K562 treated with DMSO at 1 percent for 4 hours (cell line): ENCODE results near the gene STRC. TPM values are rescaled to one million over a fixed set of nuclear protein-coding genes. Genes with fewer than 3 reads are reported as not detected.

Source experiments
- total RNA-seq: library from RNA; unstranded; fragments of 300-600 nt; gene quantifications from 2 replicates; pipeline ENCODE4 v1.2.3, GENCODE V29; 2022; ENCODE audit not compliant: insufficient read depth

The STRC gene
- not detected in 2 replicates for total RNA-seq

GRCh38 chr15:43618700-43619099 lies at the start of gene STRC:
TSS of gene STRC (minus strand) at chr15:43618800. CDS start at chr15:43618722, 78 bp downstream.

GRCh38 chr15:43648649-43649429 lies 30.2 kb upstream of the STRC start, which contains the start of gene CATSPER2:
TSS of gene CATSPER2 (minus strand) at chr15:43648844. CDS start at chr15:43648061, 783 bp downstream.

GRCh38 chr15:43593328-43594190 lies 25.0 kb downstream of the STRC start, which contains the start of gene CKMT1B:
TSS of gene CKMT1B (plus strand) at chr15:43594027. CDS start at chr15:43594219, 192 bp downstream.

GRCh38 chr15:43589778-43590466 lies 28.7 kb downstream of the STRC start, which contains the start of gene PPIP5K1:
TSS of gene PPIP5K1 (minus strand) at chr15:43590208. CDS start at chr15:43584504, 5,704 bp downstream.

Other genes with a start within 250 kb of the STRC start
- 15.7 and 22.4 TPM in 2 replicates for gene ZSCAN29, start 247.8 kb downstream of the STRC start, total RNA-seq
- 13.6 and 21.5 TPM in 2 replicates for gene TUBGCP4, start 247.7 kb downstream of the STRC start, total RNA-seq
- gene TP53BP1, start 125.6 kb downstream of the STRC start, total RNA-seq: 13.8 and 17.8 TPM in 2 replicates
- 6.3 and 11.4 TPM in 2 replicates for gene MAP1A, start 101.2 kb downstream of the STRC start, total RNA-seq
- 15.9 and 18.6 TPM in 2 replicates for gene PPIP5K1, start 28.6 kb downstream of the STRC start, total RNA-seq
- 3.8 and 7.2 TPM in 2 replicates for gene CKMT1B, start 24.8 kb downstream of the STRC start, total RNA-seq
- 1.5 TPM in 1 of 2 replicates, not detected in the other for gene CATSPER2, start 30.0 kb upstream of the STRC start, total RNA-seq
- 0.91 TPM in 1 of 2 replicates, not detected in the other for gene CKMT1A, start 75.1 kb upstream of the STRC start, total RNA-seq
- 152 and 176 TPM in 2 replicates for gene PDIA3, start 127.6 kb upstream of the STRC start, total RNA-seq
- 1.0 and 2.7 TPM in 2 replicates for gene ELL3, start 158.2 kb upstream of the STRC start, total RNA-seq
- 399 and 430 TPM in 2 replicates for gene SERF2, start 173.5 kb upstream of the STRC start, total RNA-seq
- gene SERINC4, start 181.4 kb upstream of the STRC start, total RNA-seq: 1.6 and 2.7 TPM in 2 replicates
- gene HYPK, start 181.8 kb upstream of the STRC start, total RNA-seq: 4.7 and 6.0 TPM in 2 replicates
- 45.2 and 53.5 TPM in 2 replicates for gene MFAP1, start 205.9 kb upstream of the STRC start, total RNA-seq
- gene WDR76, start 208.2 kb upstream of the STRC start, total RNA-seq: 10.2 and 14.6 TPM in 2 replicates